NCI-H526 treated with DMSO at 0.1 percent for 48 hours (cell line): Measurements from ENCODE around the gene ARHGAP27.
A peak's percentile ranks its signal among the peaks of the same experiment; 100 is the strongest.

Experiments used
- DNase-seq: peaks from one replicate; lab custom pipeline; 2025; lab: John Stamatoyannopoulos, UW

The ARHGAP27 gene

DNA sequence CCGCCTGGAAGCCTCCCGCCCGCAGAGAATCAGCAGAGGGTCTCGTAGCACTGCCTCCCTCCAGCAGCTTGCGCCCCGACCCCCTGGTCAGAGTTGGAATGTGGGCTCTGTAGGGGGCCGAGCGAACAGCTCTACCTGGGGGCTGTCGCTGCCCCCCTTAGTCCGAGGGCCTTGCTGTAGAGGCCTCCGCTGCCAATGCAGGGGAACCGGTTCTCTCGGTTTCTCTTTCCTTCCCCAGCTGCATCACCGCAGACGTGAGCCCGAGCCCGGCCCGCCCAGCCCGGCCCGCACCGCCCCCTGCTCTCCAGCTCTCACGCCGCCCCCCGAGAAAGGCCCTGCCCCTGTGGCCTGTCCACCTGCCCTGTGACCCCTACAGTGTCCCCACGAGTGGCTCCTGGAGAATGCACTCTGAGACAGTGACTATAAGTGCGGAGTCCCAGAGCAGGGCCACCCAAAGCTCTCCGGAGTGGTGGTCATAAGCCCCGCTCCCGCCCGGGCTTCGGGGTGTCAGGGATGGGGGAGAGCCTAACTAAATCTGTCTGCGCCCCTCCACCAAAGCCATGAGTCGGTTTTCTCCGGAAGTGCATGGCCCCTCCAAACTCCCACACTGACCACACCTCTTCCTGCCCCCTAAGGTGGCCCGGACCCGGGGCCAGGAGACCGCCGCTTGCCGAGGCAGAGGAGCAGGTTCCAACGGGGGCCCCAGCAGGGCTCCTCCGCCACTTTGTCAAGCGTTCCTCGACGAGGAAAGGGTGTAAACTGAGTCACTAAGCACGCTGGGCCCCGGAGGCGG lies 1.7 kb downstream of the ARHGAP27 start:
- DNase-seq = no peak

GRCh38 chr17:45430006-45430737 lies 2.5 kb downstream of the ARHGAP27 start:
- no peak for DNase-seq

- DNase-seq = peak; percentile 71
Measured at GRCh38 chr17:45429339-45430005, 3.2 kb downstream of the ARHGAP27 start.

- peak; percentile 82 for DNase-seq
Measured at GRCh38 chr17:45428931-45429338, 3.7 kb downstream of the ARHGAP27 start.

GRCh38 chr17:45428050-45428617 lies 4.5 kb downstream of the ARHGAP27 start:
- DNase-seq = peak; percentile 75

DNA sequence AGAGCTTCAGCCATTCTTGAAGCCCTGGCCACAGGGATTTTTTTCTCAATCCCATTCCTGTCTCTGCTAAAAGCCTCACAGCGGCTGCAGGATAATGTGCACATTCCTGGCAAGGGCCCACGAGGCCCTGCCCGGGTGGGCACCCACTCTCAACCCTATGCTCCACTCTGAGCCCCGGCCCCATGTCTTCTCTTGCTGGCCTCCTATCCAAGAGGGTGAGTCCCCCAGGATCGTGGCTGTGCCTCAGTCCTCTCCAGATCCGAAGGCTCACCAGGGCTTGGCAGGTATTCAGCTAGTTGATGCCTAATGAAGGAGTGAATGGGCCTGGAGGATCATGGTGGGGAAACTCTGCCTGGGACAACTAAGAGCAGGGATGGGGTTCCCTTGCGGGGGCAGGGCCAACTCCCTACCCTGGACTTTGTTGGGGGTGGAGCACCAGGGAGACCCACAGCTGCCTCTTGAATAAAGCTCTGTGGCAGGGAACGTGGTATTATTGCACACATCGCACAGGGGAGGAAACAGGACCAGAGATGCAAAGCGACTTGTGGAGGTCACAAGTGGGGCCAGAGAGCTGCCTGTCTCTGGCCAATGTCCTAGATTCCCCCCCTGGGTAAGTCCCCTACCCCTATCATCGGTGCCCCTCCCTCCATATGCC lies 5.4 kb downstream of the ARHGAP27 start:
- DNase-seq = no peak

- no peak for DNase-seq
Measured at GRCh38 chr17:45426561-45426960, 6.1 kb downstream of the ARHGAP27 start.

DNA sequence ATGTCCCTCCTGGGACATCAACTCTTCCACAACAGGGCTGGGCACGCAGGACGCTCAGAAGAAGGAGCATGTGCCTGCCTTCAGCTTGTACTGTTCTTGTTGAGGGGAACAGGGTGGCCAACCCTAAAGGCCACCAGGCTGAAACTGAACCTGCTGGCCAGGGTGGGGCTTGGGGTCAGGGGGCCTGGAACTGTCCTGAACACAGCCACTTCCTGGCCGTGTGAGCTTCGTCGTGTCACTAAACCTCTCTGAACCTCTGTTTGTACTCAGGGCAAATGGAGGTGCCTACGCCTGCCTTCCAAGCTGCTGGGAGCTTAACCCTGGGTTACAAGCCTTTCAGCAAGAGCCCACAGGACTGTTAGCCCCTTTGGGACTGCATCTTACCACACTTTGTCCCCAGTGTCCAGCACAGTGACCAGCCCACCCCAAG lies 6.7 kb downstream of the ARHGAP27 start:
- no peak for DNase-seq

DNA sequence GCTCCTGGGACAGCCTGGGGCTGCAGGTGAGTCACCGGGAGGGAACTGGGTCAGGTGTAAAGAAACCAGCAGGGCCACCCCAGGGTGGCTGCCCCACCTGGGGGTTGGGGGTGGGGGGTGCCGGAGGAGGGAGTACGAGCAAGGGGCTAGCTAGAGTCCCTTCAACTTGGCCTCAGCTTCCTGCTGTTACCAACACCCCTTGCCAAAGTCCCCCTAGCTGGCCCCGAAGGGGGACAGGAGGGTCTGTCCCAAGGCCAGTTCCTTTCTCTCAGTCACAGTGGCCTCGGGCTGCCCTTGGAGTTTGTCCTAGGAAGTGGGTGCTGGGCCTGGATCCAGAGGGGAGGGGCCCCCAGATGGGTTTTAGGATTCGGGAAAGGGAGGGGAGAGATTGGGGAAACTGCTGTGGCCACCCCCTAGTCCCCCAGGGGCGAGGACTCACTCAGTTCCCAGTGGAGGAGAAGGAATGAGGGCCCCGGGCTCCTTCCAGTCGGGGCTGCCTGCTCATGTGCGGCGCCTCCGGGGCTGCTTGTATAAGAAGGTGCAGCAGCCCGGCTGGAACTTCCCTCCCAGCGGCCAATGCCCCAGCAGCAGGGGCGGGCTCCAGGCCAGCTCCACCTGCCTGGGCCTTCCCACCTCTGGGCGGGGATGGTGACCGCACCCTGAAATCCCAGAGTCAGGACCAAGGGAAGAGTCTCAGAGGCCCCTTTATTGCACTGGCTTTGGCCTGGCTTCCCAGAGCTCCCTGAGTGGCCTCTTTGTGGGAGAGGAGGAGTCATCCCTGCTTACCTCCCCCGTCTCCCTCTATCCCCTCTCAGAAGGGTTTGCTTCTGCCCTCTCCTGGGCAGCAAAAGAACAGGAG lies 7.3 kb downstream of the ARHGAP27 start:
- peak; percentile 90 for DNase-seq

GRCh38 chr17:45424769-45425124 lies 7.9 kb downstream of the ARHGAP27 start:
- no peak for DNase-seq

- no peak for DNase-seq
Measured at GRCh38 chr17:45423975-45424335, 8.7 kb downstream of the ARHGAP27 start.

DNA sequence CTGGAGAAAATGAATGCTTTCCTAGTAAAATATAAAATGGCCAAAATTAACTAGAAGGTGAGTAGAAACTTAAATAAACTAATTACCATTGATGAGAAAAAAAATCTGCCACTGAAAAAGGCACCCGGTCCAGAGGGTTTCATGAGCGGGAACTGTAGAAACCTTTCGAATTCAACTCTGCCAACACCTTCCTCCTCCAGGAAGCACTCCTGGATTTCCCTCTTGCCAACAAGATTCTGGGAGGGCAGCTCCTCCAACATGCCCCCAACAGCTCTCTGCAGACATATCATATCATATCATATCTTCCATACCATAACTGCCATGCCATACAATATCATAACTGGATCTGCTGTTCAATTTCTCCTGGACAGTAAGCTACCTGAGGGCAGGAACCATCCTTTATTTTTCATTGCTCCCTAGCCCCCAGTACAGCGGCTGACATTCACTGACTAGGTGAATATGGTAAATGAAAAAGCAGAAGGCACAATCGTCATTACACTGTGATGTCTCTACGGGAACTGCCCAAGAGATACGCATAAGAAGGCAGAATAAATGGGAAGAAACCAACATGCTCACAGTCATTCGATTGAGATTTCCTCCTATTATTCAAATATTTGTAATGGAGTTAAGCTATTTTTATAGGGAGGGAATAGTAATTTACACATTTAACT lies 9.2 kb downstream of the ARHGAP27 start:
- no peak for DNase-seq

DNA sequence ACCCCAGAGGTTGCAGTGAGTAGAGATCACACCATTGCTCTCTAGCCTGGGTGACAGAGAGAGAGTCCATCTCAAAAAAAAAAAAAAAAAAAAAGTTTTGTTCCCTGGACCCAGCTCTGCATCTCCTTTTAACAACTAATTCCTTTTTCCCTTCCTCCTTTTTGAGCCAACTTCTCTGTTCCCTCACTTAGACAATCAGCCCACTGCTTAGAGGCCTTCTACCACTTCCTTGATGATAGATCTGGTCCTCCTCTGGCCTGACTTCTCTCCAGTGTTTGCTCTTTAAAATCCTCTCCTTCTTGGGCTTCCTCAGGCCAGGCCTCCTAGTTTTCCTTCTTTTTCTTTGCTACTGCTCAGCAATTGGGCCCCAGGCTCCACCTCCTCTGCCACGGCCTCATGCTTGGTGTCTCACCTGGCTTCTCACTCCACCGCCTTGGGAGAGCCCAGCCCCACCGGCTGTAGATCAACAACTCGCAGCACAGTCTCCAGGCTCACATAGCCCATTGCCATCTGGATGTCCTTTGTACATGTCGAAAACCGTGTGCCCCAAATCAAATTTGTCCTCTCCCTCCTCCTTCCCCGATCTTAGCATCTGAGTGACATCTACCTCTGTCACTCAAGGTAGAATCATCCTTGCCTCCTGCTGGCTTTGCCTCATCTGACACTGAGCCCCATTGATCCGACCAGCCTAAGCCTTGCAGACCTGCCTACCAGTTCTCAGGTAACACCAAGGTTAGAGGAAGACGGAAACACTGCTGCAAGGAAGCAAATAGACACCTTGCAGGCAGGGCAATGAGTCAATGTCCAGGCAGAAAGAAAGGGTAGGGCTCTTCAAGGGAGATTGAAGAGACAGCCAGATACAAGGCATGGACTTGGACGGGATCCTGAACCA lies 17.4 kb downstream of the ARHGAP27 start:
- no peak for DNase-seq

GRCh38 chr17:45413498-45413923 lies 19.2 kb downstream of the ARHGAP27 start:
- DNase-seq = no peak

DNA sequence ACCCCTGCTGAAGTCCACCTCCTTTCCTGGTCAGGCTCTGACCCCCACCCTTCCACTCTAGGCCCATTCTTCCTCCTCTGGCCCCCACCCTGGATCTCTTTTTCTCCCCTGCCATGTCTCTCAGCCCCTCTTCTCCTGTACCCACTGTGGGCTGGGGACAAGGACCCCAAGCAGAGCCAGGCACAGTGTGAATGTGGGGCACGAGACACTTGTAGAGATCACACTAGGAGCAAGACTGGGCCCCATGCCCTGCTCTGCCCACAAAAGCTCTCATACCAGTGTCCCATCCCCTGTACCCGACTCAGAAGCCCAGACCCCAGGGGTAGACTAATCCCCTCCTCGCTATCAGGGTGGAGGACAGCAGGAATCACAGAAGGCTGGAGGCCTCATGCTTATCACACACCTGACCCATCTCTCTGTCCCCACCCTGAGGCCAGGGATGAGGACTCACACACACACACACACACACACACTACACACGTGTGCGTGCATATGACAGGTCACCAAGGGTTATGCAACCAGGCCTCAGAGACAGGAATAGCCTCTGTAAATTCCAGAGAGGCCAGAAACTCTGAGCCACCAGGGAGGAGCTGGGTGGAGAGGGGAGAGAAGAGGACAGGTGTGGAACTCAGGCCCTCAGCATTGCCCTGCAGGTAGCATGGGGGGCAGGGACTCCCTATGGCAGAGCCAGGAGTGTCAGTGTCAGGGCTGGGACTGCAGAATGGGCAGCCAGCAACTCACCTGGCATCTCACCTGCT lies 21.1 kb downstream of the ARHGAP27 start:
- no peak for DNase-seq

GRCh38 chr17:45410144-45411091 lies 22.3 kb downstream of the ARHGAP27 start:
- DNase-seq = no peak

GRCh38 chr17:45409659-45410076 lies 23.0 kb downstream of the ARHGAP27 start:
- no peak for DNase-seq
